H1 (cell line): ENCODE data around the gene ZNF831. TPM values are rescaled to one million over a fixed set of nuclear protein-coding genes. Genes with fewer than 3 reads are reported as not detected.

Source experiments
- CTCF ChIA-PET: fragments of 300-600 bp; sonication (Branson Sonifier 250); formaldehyde crosslinking; loops from one replicate; lab custom pipeline; 2021; ENCODE audit not compliant: partially characterized antibody; lab: Charles Lee
- POLR2A ChIA-PET: fragments of 300-600 bp; sonication (Branson Sonifier 250); formaldehyde crosslinking; loops from one replicate; lab custom pipeline; 2021; ENCODE audit warnings: inconsistent platforms; ENCODE audit not compliant: partially characterized antibody; lab: Charles Lee
- DNase-seq, 2 experiments: peaks; one replicate each; pipeline versions ENCODE4 v3.0.0 to v3.0.0-alpha.2; 2010 to 2022; ENCODE audit warnings: low spot score in 2 of 2, low read depth in 1 of 2, mixed read lengths in 1 of 2
- FAIRE-seq: peaks from 2 replicates; lab custom pipeline; 2011; peaks lifted over from hg19 to GRCh38; lab: Jason Lieb, UNC
- H2AFZ ChIP-seq: 2 replicates; pipeline ENCODE4 v1.8.1; 2012; ENCODE audit warnings: low read length, inconsistent platforms
- H2AK5ac ChIP-seq: 2 replicates; pipeline ENCODE4 v1.6.1; 2013; ENCODE audit warnings: low read depth, low read length
- H2BK120ac ChIP-seq: replicated peaks from 2 replicates; pipeline ENCODE3; 2013; ENCODE audit warnings: low read depth, low read length, inconsistent platforms
- H2BK12ac ChIP-seq: 2 replicates; pipeline ENCODE4 v1.6.1; 2013; ENCODE audit warnings: low read depth, low read length
- H2BK15ac ChIP-seq: 2 replicates; pipeline ENCODE4 v1.6.1; 2013; ENCODE audit warnings: low read length
- H2BK20ac ChIP-seq: 2 replicates; pipeline ENCODE4 v1.6.1; 2013; ENCODE audit warnings: low read length
- H2BK5ac ChIP-seq: 2 replicates; pipeline ENCODE4 v1.6.1; 2013; ENCODE audit warnings: low read depth, low read length
- H3K14ac ChIP-seq: 2 replicates; pipeline ENCODE4 v1.6.1; 2013; ENCODE audit warnings: inconsistent platforms; ENCODE audit not compliant: insufficient read length
- H3K18ac ChIP-seq: 2 replicates; pipeline ENCODE4 v1.6.1; 2013; ENCODE audit warnings: low read length; ENCODE audit errors: extremely low read depth
- H3K23ac ChIP-seq: 2 replicates; pipeline ENCODE4 v1.6.1; 2013; ENCODE audit warnings: inconsistent platforms; ENCODE audit not compliant: insufficient read length
- H3K23me2 ChIP-seq: 2 replicates; pipeline ENCODE4 v1.6.1; 2013; ENCODE audit warnings: low read depth, low read length
- H3K27ac ChIP-seq: 2 replicates; pipeline ENCODE4 v1.6.1; 2011; ENCODE audit warnings: low read depth, low read length, inconsistent platforms
- H3K27me3 ChIP-seq, 4 experiments: replicated peaks in 1 of 4; 1 replicate in 1 of 4; 2 replicates in 3 of 4; pipeline versions ENCODE4 v1.6.1 to v1.8.1; 2011 to 2013; ENCODE audit warnings: low read length in 3 of 4, mild to moderate bottlenecking in 3 of 4, inconsistent platforms in 2 of 4, mixed read lengths in 2 of 4, moderate library complexity in 1 of 4; ENCODE audit not compliant: control insufficient read depth in 3 of 4, insufficient read depth in 3 of 4; ENCODE audit errors: extremely low read depth in 1 of 4
- H3K36me3 ChIP-seq, 4 experiments: 2 replicates each; pipeline versions ENCODE4 v1.6.1 to v1.8.1; 2011 to 2013; ENCODE audit warnings: mild to moderate bottlenecking in 4 of 4, low read length in 3 of 4, moderate library complexity in 2 of 4, control low read depth in 1 of 4, inconsistent platforms in 1 of 4; ENCODE audit not compliant: insufficient read depth in 4 of 4, control insufficient read depth in 2 of 4
- H3K4ac ChIP-seq: replicated peaks from 2 replicates; pipeline ENCODE3; 2013; ENCODE audit warnings: low read length, low read depth, mixed read lengths, inconsistent platforms; ENCODE audit not compliant: insufficient read length
- H3K4me1 ChIP-seq, 4 experiments: replicated peaks in 1 of 4; 1 replicate in 1 of 4; 2 replicates in 3 of 4; pipeline versions ENCODE4 v1.6.1 to v1.8.1; 2011 to 2013; ENCODE audit warnings: low read length in 3 of 4, inconsistent platforms in 2 of 4, mixed read lengths in 1 of 4; ENCODE audit not compliant: insufficient read depth in 4 of 4, control insufficient read depth in 3 of 4
- H3K4me2 ChIP-seq, 2 experiments: 2 replicates each; pipeline versions ENCODE4 v1.6.1 to v1.8.1; 2011 to 2013; ENCODE audit warnings: low read depth in 2 of 2, low read length in 2 of 2, control low read depth in 1 of 2, inconsistent platforms in 1 of 2, mild to moderate bottlenecking in 1 of 2; ENCODE audit not compliant: insufficient read depth in 1 of 2
- H3K4me3 ChIP-seq, 4 experiments: fragments of 200-600, 300-600 bp in 1 of 4; sonication (generic), shearing (Covaris generic), sonication (Bioruptor Twin) in 1 of 4; 2 replicates each; pipeline versions ENCODE4 v1.5.1 to v1.8.1; 2011 to 2016; ENCODE audit warnings: low read length in 4 of 4, low read depth in 3 of 4, control low read depth in 2 of 4, inconsistent platforms in 2 of 4, mild to moderate bottlenecking in 2 of 4, mixed read lengths in 1 of 4, moderate library complexity in 1 of 4; ENCODE audit not compliant: insufficient read depth in 2 of 4; ENCODE audit errors: extremely low read depth in 1 of 4
- H3K56ac ChIP-seq: replicated peaks from 2 replicates; pipeline ENCODE3; 2013; ENCODE audit warnings: low read depth, mild to moderate bottlenecking, mixed read lengths, low read length, inconsistent platforms; ENCODE audit not compliant: insufficient read length
- H3K79me1 ChIP-seq: 2 replicates; pipeline ENCODE4 v1.6.1; 2013; ENCODE audit warnings: low read depth, low read length, control low read depth
- H3K79me2 ChIP-seq, 2 experiments: 2 replicates each; pipeline versions ENCODE4 v1.6.1 to v1.8.1; 2012 to 2013; ENCODE audit warnings: low read length in 2 of 2, mild to moderate bottlenecking in 2 of 2, inconsistent platforms in 1 of 2; ENCODE audit not compliant: insufficient read depth in 2 of 2, control insufficient read depth in 1 of 2
- H3K9ac ChIP-seq, 4 experiments: replicated peaks in 1 of 4; 1 replicate in 1 of 4; 2 replicates in 3 of 4; pipeline versions ENCODE4 v1.6.1 to v1.8.1; 2011 to 2013; ENCODE audit warnings: low read depth in 3 of 4, low read length in 3 of 4, control low read depth in 2 of 4, mild to moderate bottlenecking in 2 of 4, moderate library complexity in 2 of 4, inconsistent platforms in 1 of 4; ENCODE audit errors: extremely low read depth in 1 of 4
- H3K9me3 ChIP-seq, 2 experiments: 2 replicates each; pipeline versions ENCODE4 v1.6.1 to v1.8.1; 2012 to 2013; ENCODE audit warnings: mild to moderate bottlenecking in 2 of 2, moderate library complexity in 2 of 2, control low read depth in 1 of 2, inconsistent platforms in 1 of 2, low read depth in 1 of 2, low read length in 1 of 2, mixed read lengths in 1 of 2; ENCODE audit not compliant: insufficient read depth in 2 of 2
- H4K20me1 ChIP-seq, 2 experiments: replicated peaks in 1 of 2; 2 replicates each; pipeline versions ENCODE3 to v1.8.1; 2011 to 2013; ENCODE audit warnings: inconsistent platforms in 2 of 2, low read length in 2 of 2, mild to moderate bottlenecking in 1 of 2; ENCODE audit not compliant: insufficient read depth in 2 of 2, control insufficient read depth in 1 of 2
- H4K5ac ChIP-seq: 2 replicates; pipeline ENCODE4 v1.6.1; 2013; ENCODE audit warnings: low read length, low read depth, mixed read lengths, inconsistent platforms; ENCODE audit not compliant: insufficient read length
- H4K8ac ChIP-seq: 2 replicates; pipeline ENCODE4 v1.8.0; 2013; ENCODE audit warnings: mild to moderate bottlenecking, moderate library complexity, low read length, inconsistent platforms; ENCODE audit not compliant: insufficient read depth; ENCODE audit errors: extremely low read depth
- H4K91ac ChIP-seq: replicated peaks from 2 replicates; pipeline ENCODE3; 2013; ENCODE audit warnings: low read length, mixed read lengths, inconsistent platforms; ENCODE audit not compliant: insufficient read length
- TAF1 ChIP-seq: IDR thresholded peaks from 2 replicates; pipeline ENCODE4 v1.6.1; 2011; ENCODE audit warnings: mild to moderate bottlenecking, low read depth, low read length
- WGBS, 2 experiments: shearing (Covaris generic) in 1 of 2; methylation state at CpG; one replicate each; pipeline versions ENCODE4 v1.1.6 to v1.1.7; 2013 to 2015; ENCODE audit warnings: low lambda C conversion rate in 2 of 2, mixed read lengths in 2 of 2, inconsistent platforms in 1 of 2, low coverage in 1 of 2, missing lambda C conversion rate in 1 of 2; ENCODE audit not compliant: insufficient replicate concordance in 2 of 2, insufficient coverage in 1 of 2, insufficient read length in 1 of 2; ENCODE audit errors: extremely low coverage in 1 of 2, missing lambda C conversion rate in 1 of 2; 5-methylcytosine and 5-hydroxymethylcytosine counted together
- polyA plus RNA-seq, 7 experiments: library from polyadenylated mRNA; depleted of rRNA in 3 of 7; stranded (reverse) in 5 of 7; unstranded in 2 of 7; fragments of >200 nt in 5 of 7; fragments of 200-250 nt in 2 of 7; gene quantifications; 1 replicate in 5 of 7; 2 replicates in 1 of 7; 4 replicates in 1 of 7; pipeline versions ENCODE4 v1.2.1 to v1.2.3, GENCODE V29; 2011 to 2013; ENCODE audit warnings: missing spikeins in 2 of 7, mixed read lengths in 2 of 7
- total RNA-seq: library from RNA; stranded (reverse); fragmentation: NEBNext Ultra II Directional; extraction: Animal tissue kit (Norgen Biotek cat#: 25700); gene quantifications from 2 replicates; pipeline ENCODE4 v1.2.1, GENCODE V29; 2021

ZNF831 gene
- total and polyA plus RNA-seq, 2 of the 8 experiments (the other 6 are each of a cell fraction or from before 2014, with no cell fraction given) = not detected

DNA sequence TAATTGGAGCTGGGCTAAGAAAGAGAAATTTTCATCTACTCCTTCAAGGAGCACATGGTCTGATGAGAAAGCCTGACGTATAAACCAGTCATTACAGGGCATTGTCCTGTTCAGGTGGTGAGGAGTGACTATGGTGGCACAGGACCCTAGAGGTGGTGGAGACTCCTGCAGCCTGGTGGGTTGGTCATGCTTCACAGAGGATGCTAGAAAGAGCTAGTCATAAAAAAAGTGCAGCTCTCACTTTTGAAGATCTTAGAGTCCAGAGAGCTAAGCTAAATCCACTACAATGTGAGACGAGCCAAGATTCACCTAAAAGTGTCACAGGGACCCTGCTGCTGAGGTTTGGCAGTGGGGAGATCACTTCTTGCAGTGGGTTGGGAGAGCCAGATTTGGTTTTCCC, 9.8 kb upstream of the ZNF831 start:
- Histone ChIP-seq H3K4ac (no peak overlapping the region), H2BK20ac (no peak overlapping the region), H3K14ac (no peak overlapping the region), H2BK15ac (no peak overlapping the region), H3K27me3 (no peaks in the 10 kb centered on the region), H3K36me3 (no peaks in the 10 kb centered on the region), H4K5ac (no peak overlapping the region), H3K56ac (no peak overlapping the region), H2AK5ac (no peak overlapping the region), H3K9me3 (no peaks in the 10 kb centered on the region), H3K9ac (no peak overlapping the region), H2BK12ac (no peak overlapping the region), H3K4me1 (peaks cover 2 to 6% (median 4%) of the 10 kb centered on the region in 4 experiments; a peak in 6 of 7 replicates), H3K23ac (no peak overlapping the region), H2BK120ac (no peak overlapping the region), H3K79me2 (no peaks in the 10 kb centered on the region), H3K27ac (no peak overlapping the region), H4K8ac (no peak overlapping the region), H3K4me3 (no peak overlapping the region), H4K91ac (no peak overlapping the region), H3K18ac (no peak overlapping the region), H3K79me1 (no peaks in the 10 kb centered on the region), H3K4me2 (no peak overlapping the region), H4K20me1 (no peaks in the 10 kb centered on the region), H2BK5ac (no peak overlapping the region), H2AFZ (no peak overlapping the region), H3K23me2 (no peaks in the 10 kb centered on the region)
- no peak for DNase-seq
- POLR2A ChIA-PET = no interaction called here
- WGBS, 2 experiments = 93% methylated on average over 2 of the region's 2 CpGs; no CpG with 5 or more reads in 1 of the 2 experiments
- no peak for FAIRE-seq
- CTCF ChIA-PET = interaction anchor here (0.8 to 1.9 kb wide), 4 partner anchors 10 to 68 kb away, joined by 3 to 7 read pairs (median 4); partner anchors contain the start of gene ZNF831
- no peak for TF ChIP-seq TAF1
